ENCODE measurements around the gene ATP5ME. TPM values are rescaled to one million over a fixed set of nuclear protein-coding genes. Genes with fewer than 3 reads are reported as not detected.

The ATP5ME gene
- total and polyA plus RNA-seq, 9 donors, result 241 to 722 (median 332) TPM

- peaks cover 2% of the 10 kb centered on the region for H3K9me3 ChIP-seq (replicated peaks; ENCODE audit: control insufficient read depth, low read depth, low read length)
- no peak for DNase-seq
- H3K27ac ChIP-seq (ENCODE audit: low read length), result no peak overlapping the region
- H3K4me3 ChIP-seq (ENCODE audit: low read length), result no peak overlapping the region
- H3K36me3 ChIP-seq (ENCODE audit: control insufficient read depth, insufficient read depth, low read length), result no peaks in the 10 kb centered on the region
- 71% methylated on average over 10 of the region's 15 CpGs for WGBS (ENCODE audit: insufficient coverage)
- H3K27me3 ChIP-seq (ENCODE audit: control insufficient read depth, insufficient read depth, low read length), result no peaks in the 10 kb centered on the region
- peaks cover 15% of the 10 kb centered on the region for H3K4me1 ChIP-seq (ENCODE audit: control insufficient read depth, insufficient read depth, low read length)
These were observed 46.5 kb downstream of the ATP5ME start for GRCh38 chr4:627347-628125.

GRCh38 chr4:626201-627091 is 47.6 kb downstream of the ATP5ME start:
- Histone ChIP-seq H3K27me3 (ENCODE audit: control insufficient read depth, insufficient read depth, low read length) (no peaks in the 10 kb centered on the region), H3K4me1 (ENCODE audit: control insufficient read depth, insufficient read depth, low read length) (peaks cover 15% of the 10 kb centered on the region), H3K36me3 (ENCODE audit: control insufficient read depth, insufficient read depth, low read length) (no peaks in the 10 kb centered on the region), H3K27ac (ENCODE audit: low read length) (no peak overlapping the region), H3K4me3 (ENCODE audit: low read length) (no peak overlapping the region), H3K9me3 (replicated peaks; ENCODE audit: control insufficient read depth, low read depth, low read length) (no peaks in the 10 kb centered on the region)
- no peak for DNase-seq
- WGBS (ENCODE audit: insufficient coverage), result 70% methylated on average over 18 of the region's 20 CpGs

GRCh38 chr4:625631-626161 is 48.4 kb downstream of the ATP5ME start:
- Histone ChIP-seq H3K4me1 (ENCODE audit: control insufficient read depth, insufficient read depth, low read length) (peaks cover 11% of the 10 kb centered on the region), H3K9me3 (replicated peaks; ENCODE audit: control insufficient read depth, low read depth, low read length) (no peaks in the 10 kb centered on the region), H3K27me3 (ENCODE audit: control insufficient read depth, insufficient read depth, low read length) (no peaks in the 10 kb centered on the region), H3K27ac (ENCODE audit: low read length) (no peak overlapping the region), H3K36me3 (ENCODE audit: control insufficient read depth, insufficient read depth, low read length) (no peaks in the 10 kb centered on the region), H3K4me3 (ENCODE audit: low read length) (no peak overlapping the region)
- DNase-seq, result no peak
- 92% methylated on average over 39 of the region's 39 CpGs for WGBS (ENCODE audit: insufficient coverage)

- H3K4me1 ChIP-seq (ENCODE audit: control insufficient read depth, insufficient read depth, low read length), result peaks cover 4% of the 10 kb centered on the region
- no peaks in the 10 kb centered on the region for H3K9me3 ChIP-seq (replicated peaks; ENCODE audit: control insufficient read depth, low read depth, low read length)
- no peaks in the 10 kb centered on the region for H3K36me3 ChIP-seq (ENCODE audit: control insufficient read depth, insufficient read depth, low read length)
- no peak within 1 kb of the TSS for H3K27ac ChIP-seq (ENCODE audit: low read length)
- no peak within 1 kb of the TSS for H3K4me3 ChIP-seq (ENCODE audit: low read length)
- no peaks in the 10 kb centered on the region for H3K27me3 ChIP-seq (ENCODE audit: control insufficient read depth, insufficient read depth, low read length)
- no peak for DNase-seq
- WGBS (ENCODE audit: insufficient coverage), result 67% methylated on average over 9 of the region's 21 CpGs
These were observed 49.1 kb downstream of the ATP5ME start, which contains the start of gene PDE6B for GRCh38 chr4:624705-625590. Gene PDE6B (plus strand): TSS chr4:625573. CDS start chr4:625627, 54 bp downstream.

GRCh38 chr4:623914-624566 is 50.0 kb downstream of the ATP5ME start:
- Histone ChIP-seq H3K27ac (ENCODE audit: low read length) (no peak overlapping the region), H3K4me1 (ENCODE audit: control insufficient read depth, insufficient read depth, low read length) (no peaks in the 10 kb centered on the region), H3K27me3 (ENCODE audit: control insufficient read depth, insufficient read depth, low read length) (no peaks in the 10 kb centered on the region), H3K9me3 (replicated peaks; ENCODE audit: control insufficient read depth, low read depth, low read length) (no peaks in the 10 kb centered on the region), H3K36me3 (ENCODE audit: control insufficient read depth, insufficient read depth, low read length) (no peaks in the 10 kb centered on the region), H3K4me3 (ENCODE audit: low read length) (no peak overlapping the region)
- DNase-seq, result no peak
- 63% methylated on average over 20 of the region's 29 CpGs for WGBS (ENCODE audit: insufficient coverage)

- Histone ChIP-seq H3K4me1 (ENCODE audit: control insufficient read depth, insufficient read depth, low read length) (no peaks in the 10 kb centered on the region), H3K36me3 (ENCODE audit: control insufficient read depth, insufficient read depth, low read length) (no peaks in the 10 kb centered on the region), H3K27ac (ENCODE audit: low read length) (no peak overlapping the region), H3K9me3 (replicated peaks; ENCODE audit: control insufficient read depth, low read depth, low read length) (no peaks in the 10 kb centered on the region), H3K27me3 (ENCODE audit: control insufficient read depth, insufficient read depth, low read length) (no peaks in the 10 kb centered on the region), H3K4me3 (ENCODE audit: low read length) (no peak overlapping the region)
- no peak for DNase-seq
- WGBS (ENCODE audit: insufficient coverage), result 72% methylated on average over 20 of the region's 24 CpGs
These were observed 50.8 kb downstream of the ATP5ME start for GRCh38 chr4:622996-623913.

Other genes starting within 250 kb of the ATP5ME start
- gene ZNF721, start 175.1 kb downstream of the ATP5ME start, total RNA-seq, result 25.8 TPM
- gene ZNF721, start 175.1 kb downstream of the ATP5ME start, polyA plus RNA-seq (ENCODE audit: insufficient read depth in 1 of 8, insufficient read length in 8 of 8, low replicate concordance in 1 of 8), result 10 to 100 TPM; 12.8 to 26.2 (median 19.0) TPM
- gene PIGG, start 175.1 kb downstream of the ATP5ME start, total RNA-seq, result 22.7 TPM
- gene PIGG, start 175.1 kb downstream of the ATP5ME start, polyA plus RNA-seq (ENCODE audit: insufficient read depth in 1 of 8, insufficient read length in 8 of 8, low replicate concordance in 1 of 8), result 10 to 100 TPM; 23.1 to 51.0 (median 34.3) TPM
- gene TMEM271, start 98.0 kb downstream of the ATP5ME start, total RNA-seq, result 0.04 TPM
- under 1 TPM in 2 of 8 donors, not detected in 6; 0.08 to 0.32 TPM for gene TMEM271, start 98.0 kb downstream of the ATP5ME start, polyA plus RNA-seq (ENCODE audit: insufficient read depth in 1 of 8, insufficient read length in 8 of 8, low replicate concordance in 1 of 8)
- gene PDE6B, start 48.7 kb downstream of the ATP5ME start, total RNA-seq, result 12.0 TPM
- 10 to 100 TPM; 10.4 to 20.2 (median 15.0) TPM for gene PDE6B, start 48.7 kb downstream of the ATP5ME start, polyA plus RNA-seq (ENCODE audit: insufficient read depth in 1 of 8, insufficient read length in 8 of 8, low replicate concordance in 1 of 8)
- gene MYL5, start 266 bp upstream of the ATP5ME start, total RNA-seq, result 1,456 TPM
- gene MYL5, start 266 bp upstream of the ATP5ME start, polyA plus RNA-seq (ENCODE audit: insufficient read depth in 1 of 8, insufficient read length in 8 of 8, low replicate concordance in 1 of 8), result 1,000 to 10,000 TPM in 1 of 8 donors, 100 to 1,000 TPM in 7; 500 to 1,152 (median 687) TPM
- 2.9 TPM for gene SLC49A3, start 14.9 kb upstream of the ATP5ME start, total RNA-seq
- 10 to 100 TPM in 7 of 8 donors, 1 to 10 TPM in 1; 9.7 to 26.4 (median 17.8) TPM for gene SLC49A3, start 14.9 kb upstream of the ATP5ME start, polyA plus RNA-seq (ENCODE audit: insufficient read depth in 1 of 8, insufficient read length in 8 of 8, low replicate concordance in 1 of 8)
- gene PCGF3, start 31.6 kb upstream of the ATP5ME start, total RNA-seq, result 38.9 TPM
- 10 to 100 TPM; 40.0 to 79.4 (median 56.5) TPM for gene PCGF3, start 31.6 kb upstream of the ATP5ME start, polyA plus RNA-seq (ENCODE audit: insufficient read depth in 1 of 8, insufficient read length in 8 of 8, low replicate concordance in 1 of 8)
- gene CPLX1, start 151.9 kb upstream of the ATP5ME start, total RNA-seq, result 0.13 TPM
- gene CPLX1, start 151.9 kb upstream of the ATP5ME start, polyA plus RNA-seq (ENCODE audit: insufficient read depth in 1 of 8, insufficient read length in 8 of 8, low replicate concordance in 1 of 8), result under 1 TPM; 0.09 to 0.91 (median 0.33) TPM

Data from muscle of leg (tissue), 11 donors.